KG1 (cell line): ENCODE measurements around the gene CAND1.
A peak's percentile ranks its signal among the peaks of the same experiment; 100 is the strongest.

Experiments used
- DNase-seq: peaks from one replicate; lab custom pipeline; 2025; lab: John Stamatoyannopoulos, UW

CAND1 gene

DNA sequence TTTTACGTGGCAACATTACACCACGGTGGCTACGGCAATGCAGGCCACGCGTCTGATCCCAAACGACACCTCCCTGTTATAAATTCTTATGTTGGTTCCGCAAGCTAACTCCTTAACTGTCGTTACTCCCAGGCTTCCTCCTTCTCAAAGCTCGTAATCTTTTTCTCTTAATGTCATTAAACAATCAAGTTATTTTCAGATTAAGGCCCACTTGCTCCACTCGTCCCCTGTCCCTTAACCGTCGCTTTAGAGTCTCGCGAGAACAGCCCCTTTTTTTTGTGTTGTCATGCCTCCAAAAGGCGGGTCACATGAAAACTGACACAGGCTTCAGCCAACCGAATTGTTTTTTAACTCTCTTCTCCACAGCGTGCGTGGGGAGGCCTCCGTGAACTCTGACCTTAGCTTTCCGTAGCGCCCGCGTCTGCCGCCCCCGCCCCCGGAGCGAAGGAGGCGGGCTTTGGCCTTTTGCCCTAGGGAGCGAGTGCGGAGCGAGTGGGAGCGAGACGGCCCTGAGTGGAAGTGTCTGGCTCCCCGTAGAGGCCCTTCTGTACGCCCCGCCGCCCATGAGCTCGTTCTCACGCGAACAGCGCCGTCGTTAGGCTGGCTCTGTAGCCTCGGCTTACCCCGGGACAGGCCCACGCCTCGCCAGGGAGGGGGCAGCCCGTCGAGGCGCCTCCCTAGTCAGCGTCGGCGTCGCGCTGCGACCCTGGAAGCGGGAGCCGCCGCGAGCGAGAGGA lies at the start of gene CAND1:
TSS of gene CAND1 (plus strand) at position 463 of the 737 bp plus-strand sequence. CDS start 360 bp downstream, outside the sequence.
- peak; percentile 99 for DNase-seq

DNA sequence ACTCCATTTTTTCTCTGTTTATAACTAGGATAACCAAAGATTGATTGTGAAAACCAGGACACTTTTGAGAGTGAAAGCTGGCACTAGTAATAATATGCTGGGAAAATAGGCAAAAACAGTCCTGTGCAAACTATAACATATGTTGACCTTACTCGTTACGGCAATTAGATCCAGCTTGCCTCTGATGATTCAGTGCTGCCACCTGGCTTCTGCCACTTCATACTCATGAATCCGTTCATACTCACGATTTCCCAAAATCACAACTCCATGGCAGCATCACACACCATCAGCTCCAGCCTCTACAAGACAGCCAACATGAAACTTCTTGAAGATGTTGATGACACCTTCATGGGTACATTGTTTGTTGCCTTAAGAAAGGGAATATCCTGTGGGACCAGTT lies 49.1 kb upstream of the CAND1 start:
- no peak for DNase-seq

DNA sequence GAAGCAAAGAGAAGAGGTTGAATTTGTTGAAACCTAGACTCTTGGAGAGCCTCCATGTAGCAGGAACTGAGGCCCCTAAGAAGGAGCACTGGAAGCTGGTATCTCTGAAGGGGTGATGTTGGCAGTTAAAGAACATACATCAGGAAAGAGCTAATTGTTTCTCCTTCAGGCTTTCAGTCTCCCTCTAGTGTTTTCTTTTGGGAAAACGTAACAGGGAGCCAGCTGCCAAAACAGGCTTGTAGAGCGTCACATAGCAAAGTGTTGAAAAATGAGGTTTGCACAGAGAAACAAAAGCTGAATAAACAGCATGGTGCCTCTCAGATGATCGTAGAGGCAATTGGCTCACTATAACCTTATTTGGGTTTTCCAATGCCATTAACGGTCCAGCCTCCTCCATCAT lies 46.9 kb upstream of the CAND1 start:
- no peak for DNase-seq

DNA sequence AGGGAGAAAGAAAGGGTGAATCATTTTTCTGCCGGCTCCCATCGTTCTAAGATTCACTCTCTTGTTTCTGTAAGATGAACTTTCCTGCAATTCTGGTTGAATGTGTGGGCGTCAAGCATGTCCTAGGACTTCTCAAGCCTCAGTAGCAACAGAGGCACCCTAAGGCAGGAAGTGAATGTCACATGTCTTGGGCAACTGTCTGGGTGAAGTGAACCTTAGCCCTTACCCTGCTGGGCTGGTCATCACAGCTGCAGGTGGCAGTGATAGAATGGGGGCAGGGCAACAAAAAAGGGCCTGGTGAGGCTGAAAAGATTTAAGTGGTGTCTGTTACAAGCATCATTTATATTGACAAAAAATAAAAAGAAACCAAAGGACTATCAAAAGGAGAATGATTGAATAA lies 45.9 kb upstream of the CAND1 start:
- DNase-seq: no peak

DNA sequence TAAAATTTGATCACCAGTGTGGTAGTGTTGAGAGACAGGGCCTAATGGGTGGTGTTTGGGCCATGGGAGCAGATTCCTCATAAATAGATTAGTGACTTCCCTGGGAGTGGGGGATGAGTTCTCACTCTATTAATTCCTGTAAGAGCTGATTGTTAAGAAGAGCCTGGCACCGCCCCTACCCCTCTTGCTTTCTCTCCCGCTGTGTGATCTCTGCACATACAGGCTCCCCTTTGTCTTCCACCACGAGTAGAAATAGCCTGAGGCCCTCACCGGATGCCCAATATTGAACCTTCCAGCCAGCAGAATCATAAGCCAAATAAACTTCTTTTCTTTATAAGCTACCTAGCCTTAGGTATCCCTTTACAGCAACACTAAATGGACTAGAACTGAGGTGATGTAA lies 31.9 kb upstream of the CAND1 start:
- no peak for DNase-seq

DNA sequence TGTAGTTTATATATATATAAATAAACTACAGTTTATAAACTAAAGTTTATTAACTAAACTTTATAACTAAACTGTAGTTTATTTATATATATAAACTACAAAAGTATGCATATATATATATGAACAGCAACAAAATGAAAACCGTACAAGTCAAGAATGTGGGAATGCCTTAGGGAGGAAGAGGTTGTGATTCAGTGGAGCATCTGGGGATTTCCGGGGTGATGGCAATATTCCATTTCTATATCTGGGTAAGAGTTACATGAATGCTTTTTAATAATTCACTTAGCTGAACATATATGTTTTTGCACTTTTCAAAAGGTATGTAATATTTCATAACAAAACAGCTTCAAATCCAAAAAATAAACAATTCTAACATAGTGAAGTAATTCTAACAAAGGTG lies 30.1 kb upstream of the CAND1 start:
- no peak for DNase-seq

DNA sequence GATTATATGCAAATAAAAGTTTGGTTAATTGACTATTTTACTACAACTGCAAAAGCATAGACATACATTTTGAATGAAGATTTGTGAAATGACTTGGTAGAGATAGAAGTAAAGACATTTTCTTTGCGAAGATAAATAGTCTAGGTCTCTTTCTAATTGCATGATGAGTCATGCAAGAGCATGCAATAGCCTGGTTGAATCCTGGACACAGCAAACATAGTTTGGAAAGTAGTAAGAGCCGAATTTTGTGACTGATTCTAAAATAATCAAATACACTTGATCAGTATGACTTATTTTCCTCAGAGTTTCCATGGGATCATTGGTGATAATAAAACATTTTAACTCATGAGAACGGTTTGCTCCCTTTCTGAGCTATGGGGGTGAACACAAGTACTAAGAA lies 27.7 kb upstream of the CAND1 start:
- DNase-seq: no peak

DNA sequence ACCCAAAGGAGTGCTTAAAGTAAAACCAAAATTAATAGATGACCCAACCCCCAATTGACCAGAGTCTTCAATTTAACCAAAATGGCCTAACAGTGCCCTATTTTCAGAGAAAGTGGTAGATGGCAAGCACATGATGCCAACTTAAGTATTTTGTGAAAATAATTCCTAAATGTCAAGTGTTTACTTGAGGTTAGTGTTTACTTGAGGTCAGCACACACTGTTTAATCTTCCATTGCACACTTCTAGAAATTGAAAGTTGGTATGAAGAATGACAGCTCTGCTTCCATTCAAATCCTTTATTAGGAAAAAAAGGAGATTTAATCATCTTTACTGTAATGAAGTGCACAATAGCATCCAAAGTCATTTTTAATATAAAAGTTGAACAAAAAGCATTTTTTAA lies 25.9 kb upstream of the CAND1 start:
- no peak for DNase-seq

DNA sequence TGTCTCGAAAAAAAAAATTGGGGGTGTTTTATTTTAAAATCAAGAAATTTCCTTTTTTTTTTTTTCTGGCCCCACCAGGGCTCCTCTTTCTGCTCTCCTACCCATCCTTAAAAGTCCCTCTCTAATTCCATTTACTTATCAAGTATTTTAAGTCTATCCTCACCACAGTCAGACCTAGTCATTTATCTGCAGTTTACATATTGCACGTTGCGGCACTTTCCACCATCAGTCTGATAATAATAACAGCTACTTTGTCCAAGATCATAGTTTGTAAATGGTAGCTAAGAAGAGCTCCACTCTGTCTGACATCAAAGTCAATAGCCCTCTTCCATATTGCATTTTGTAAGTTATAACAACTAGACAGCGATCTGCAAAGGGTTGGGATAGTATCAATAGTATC lies 23.6 kb upstream of the CAND1 start:
- DNase-seq: no peak

DNA sequence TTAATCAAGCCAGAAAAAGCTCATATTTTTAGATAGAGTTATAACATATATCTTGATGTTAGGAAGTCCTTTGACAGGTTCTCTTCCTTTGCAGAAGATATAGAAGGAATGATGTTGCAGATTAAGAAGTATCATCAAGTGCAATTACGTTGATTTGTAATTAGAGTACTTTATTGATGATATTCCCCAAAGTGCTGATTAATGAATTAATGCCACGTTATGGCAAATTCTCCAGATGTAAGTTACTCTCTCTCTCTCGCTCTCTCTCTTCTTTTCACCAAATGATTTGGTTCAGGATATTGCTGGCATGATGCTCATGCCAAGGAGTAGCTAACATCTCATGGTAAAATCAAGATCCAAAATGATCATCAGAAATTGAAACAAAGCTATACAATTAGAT lies 18.1 kb upstream of the CAND1 start:
- no peak for DNase-seq

DNA sequence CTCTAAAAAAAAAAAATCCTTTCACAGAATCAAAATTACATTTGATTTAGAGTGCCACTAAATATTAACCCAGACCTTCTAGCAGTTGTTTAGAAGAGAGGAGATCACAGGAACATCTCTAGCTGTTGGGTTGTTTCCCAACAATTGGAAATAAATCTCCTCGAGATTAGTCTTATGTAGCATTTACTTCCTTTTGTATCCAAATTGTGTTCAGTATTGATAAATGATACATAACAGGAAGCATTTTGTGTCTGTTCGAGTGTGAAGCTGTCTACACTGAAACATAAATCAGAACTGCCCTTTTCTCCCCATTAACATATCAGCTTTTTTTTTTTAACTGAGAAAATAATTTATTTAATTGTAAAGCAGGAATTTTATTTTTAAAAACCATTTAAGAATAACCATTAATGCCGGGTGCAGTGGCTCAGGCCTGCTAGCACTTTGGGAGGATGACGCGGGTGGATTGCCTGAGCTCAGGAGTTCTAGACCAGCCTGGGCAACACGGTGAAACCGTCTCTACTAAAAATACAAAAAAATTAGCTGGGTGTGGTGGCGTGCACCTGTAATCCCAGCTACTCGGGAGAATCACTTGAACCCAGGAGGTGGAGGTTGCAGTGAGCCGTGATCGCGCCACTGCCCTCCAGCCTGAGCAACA lies 14.7 kb upstream of the CAND1 start:
- DNase-seq: no peak

DNA sequence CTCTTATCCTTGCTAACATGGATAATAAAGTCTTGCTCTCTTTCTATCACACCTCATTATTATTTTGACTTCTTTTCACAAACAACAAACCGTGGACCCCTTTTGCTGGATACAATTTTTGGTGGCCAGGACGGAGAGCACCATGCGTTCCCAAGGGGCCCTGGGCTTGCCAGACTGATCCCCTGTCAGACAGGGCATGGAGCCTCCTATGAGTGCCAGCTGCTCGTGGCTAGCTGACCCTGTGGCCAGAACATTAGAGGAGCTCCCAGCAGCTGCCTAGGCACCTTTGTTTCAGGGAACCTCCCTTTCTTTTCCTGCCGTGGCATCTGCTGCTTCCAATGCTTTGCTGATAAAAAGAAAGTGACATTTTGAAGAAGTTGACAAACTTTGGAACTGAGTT lies 12.5 kb upstream of the CAND1 start:
- DNase-seq: no peak

DNA sequence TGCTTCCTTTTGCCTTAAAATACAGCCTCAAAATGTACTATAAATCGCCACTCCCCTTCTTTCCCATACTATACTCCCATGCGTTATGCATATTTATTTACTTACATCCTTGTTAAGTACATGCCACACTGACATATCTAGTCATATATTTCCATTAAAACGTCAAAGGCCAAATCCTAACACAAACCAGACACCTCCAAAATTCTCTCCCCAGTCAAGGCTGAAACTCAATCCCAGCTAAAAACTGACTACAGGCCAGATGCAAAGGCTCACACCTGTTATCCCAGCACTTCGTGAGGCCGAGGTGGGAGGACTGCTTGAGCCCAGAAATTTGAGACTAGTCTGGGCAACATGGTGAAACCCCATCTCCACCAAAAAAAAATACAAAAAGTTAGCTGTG lies 5.7 kb upstream of the CAND1 start:
- no peak for DNase-seq

DNA sequence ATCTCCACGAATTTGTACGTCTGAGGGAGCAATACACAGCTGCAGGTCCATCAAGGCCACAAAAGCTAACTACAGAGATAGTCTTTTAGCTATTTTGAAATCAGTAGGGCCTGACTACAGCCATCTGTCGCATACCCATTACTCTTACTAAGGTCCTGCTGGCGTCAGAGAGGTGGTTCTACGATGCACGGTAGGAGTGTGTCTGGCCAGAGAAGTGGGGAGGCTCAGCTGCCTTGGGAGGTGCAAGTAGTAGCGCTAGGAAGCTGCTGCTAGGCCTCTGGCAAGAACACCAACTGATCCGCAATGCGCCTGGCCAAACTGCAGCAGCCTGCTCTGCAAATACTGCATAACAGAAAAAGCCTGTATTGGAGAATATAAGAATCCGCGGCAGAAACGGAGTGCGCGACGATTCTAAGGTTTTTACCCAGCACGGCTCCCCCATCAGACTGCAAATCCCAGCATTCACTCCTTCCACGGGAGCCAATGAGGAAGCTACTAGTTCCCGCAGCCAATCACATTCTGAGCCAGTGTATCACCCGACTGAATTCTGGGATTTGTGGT lies 743 bp upstream of the CAND1 start:
- DNase-seq: peak; percentile 99

DNA sequence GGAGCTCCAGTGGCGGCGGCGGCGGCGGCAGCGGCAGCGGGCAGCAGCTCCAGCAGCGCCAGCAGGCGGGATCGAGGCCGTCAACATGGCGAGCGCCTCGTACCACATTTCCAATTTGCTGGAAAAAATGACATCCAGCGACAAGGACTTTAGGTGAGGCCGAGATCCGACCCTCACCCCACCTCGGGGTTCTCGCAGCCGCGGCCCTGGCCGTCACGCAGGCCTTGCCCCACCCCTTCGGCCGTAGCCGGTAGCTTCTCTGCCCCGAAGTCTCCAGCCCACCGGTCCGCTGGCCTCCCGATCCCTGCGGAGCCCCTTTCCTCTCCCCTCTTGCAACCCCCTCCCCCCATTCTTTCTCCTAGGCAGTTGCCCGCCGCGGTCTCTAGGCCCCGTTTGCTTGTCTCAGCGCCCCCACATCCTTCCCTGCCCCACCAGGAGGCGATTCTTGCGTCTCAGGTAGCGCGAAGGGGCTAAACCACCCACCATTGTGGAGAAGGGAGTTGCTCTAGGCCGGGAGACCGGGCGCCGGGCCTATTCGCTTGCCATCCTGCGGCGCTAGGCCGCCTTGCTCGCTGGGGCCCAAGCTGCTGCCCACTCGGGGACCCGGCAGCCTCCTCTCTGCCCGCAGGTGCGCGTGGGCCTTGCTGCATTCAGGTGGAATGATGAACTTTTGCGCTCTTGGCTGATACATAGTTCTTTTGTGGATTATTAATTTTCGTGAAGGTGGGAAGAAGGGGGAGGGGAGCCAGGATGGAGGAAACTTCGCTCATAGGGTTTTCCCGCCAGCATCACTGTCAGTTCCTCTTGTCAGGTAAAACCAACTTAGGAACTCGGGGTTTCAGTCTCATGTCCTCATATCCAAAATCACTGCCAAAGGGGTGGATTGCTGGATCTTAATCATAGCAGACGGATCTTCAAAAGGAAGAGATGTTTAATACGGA lies 745 bp downstream of the CAND1 start:
- DNase-seq: peak; percentile 23

DNA sequence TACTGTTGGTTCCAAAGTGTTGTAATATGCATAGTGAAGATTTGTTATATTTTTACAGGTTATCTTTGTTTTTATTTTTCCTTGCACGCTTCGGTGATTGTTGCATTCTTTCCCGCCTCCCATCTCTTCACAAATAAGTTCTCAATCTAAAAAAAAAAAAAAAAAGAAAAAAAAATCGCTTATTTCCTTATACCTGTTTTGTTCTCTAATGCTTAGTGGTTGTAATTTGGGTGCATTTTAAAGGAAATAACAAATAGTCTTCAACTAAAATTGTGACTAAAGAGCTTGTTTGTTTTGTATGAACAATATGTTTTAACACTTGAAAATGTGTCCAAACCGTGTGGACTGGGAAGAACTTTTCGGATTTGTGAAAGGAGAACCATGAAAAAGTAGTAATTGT lies 1.5 kb downstream of the CAND1 start:
- no peak for DNase-seq

DNA sequence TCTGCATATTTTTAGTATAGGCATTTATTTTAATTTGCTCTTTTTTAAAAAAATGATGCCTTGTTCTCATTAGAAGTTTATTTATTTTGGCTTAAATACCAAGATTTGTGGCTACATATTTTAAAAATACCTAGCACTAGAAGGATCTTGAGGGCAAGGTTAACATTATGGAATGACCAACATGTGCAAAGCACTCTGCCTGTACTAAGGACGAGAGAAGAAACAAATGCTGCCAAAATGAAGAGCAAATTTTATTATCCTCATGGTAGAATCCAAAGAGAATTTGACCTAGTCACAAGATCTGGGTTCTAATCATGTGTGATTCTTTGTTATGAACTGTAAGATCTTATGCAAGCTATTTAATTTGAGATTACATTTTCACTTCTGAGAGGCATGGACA lies 2.8 kb downstream of the CAND1 start:
- no peak for DNase-seq

DNA sequence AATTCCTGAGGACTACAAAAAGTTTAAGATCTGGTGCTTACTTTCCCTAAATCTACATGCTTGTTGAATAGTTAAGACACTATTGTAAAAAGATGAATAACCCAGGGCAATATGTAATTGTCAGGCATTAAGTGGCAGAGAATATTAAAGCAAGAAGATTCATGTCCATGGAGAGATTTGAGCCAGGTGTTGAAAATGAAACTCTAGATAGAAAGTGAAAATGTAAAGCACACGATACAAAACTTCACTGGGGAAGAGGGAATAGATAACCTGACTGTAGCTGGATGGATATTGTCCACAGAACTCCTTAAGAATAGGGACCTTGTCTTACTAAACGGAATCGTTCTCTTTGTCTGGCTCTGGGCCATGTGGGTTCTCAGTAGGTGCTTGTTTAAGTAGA lies 5.0 kb downstream of the CAND1 start:
- no peak for DNase-seq

DNA sequence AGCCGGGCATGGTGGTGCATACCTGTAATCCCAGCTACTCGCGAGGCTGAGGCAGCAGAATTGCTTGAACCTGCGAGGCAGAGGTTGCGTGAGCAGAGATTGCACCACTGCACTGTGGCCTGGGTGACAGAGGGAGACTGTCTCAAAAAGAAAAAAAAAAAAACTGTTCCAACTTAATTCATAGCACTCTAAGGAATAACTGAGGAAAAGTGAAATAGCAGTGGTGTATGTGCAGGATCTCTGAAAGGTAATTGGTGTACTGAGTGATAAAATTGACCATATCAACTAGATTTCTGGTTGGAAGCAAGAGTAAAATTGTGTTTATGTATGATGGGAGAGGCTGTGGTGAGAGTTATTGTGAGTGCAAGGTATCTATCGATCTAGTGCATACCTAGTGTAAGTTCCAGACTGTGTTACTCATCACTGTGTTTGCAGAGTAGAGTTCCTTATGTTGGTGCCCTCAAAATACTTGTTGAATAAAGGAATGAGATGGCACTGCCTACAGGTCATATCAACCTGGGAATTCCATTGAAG lies 6.3 kb downstream of the CAND1 start:
- DNase-seq: no peak

DNA sequence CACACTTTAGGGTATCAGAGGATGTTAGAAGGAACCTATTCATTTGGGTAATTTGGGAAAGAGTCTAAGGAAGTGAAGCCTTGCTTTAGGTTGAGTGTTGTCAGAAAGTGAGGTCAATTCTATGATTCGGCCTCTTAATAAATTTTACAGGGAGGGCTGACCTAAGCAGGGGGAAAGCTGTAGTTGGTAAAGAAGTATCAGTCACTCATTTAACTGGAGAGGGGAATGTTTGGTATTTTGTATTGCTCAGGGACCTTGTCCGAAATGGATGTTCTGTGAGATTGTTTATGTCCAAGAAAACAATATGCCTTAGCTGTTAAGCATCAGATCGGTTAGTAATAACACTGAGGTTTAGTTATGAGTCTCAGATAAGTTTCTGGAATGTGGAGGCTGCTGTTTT lies 7.3 kb downstream of the CAND1 start:
- no peak for DNase-seq

DNA sequence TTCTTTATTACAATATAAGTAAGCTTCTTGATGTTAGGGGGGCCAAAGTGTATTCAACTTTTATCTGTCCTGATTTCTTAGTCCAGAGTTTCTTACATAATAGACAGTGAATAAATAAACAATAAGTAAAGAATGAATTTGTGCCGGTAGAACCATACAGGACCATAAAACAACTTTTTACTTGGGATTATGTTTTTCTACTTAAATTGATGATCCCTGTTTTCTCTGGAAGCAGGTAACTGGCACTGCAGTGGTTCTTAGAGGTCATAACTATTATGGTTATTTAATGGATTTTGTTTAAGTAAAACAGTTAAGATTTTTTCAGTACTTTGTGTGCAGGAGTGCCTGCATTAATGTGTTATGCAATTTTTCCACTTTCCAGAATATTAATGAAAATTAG lies 10.5 kb downstream of the CAND1 start:
- DNase-seq: no peak

DNA sequence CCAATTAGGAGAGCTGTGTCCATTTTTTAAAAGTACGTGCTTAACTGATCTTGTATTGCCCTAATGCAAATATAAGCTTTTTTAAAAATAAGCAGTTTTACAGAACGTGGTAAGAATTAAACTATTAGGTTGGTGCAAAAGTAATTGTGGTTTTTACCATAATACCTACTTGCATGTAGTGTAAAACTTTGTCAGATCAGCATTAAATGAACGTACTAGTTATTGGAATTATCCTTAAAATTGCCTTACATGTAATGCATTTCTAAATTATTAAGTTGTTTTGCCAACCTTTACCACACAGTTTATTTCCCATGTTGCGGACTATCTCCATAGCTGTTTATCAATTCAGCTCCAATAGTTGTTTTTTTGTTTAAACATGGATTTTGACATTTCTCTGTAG lies 10.9 kb downstream of the CAND1 start:
- no peak for DNase-seq
